Heart left ventricle (tissue), 16 donors: ENCODE results near the gene CTSW. TPM values are rescaled to one million over a fixed set of nuclear protein-coding genes. Genes with fewer than 3 reads are reported as not detected.

Experiments used
- ATAC-seq, 4 donors: fragments of 200-7000 bp; cut with Tn5 transposase; one replicate each; pipeline ENCODE4 v1.9.1; 2020 to 2022; ENCODE audit warnings: moderate library complexity in 4 of 4, mild to moderate bottlenecking in 3 of 4, moderate number of reproducible peaks in 1 of 4
- DNase-seq, 5 donors: peaks; one replicate each; pipeline ENCODE4 v3.0.0-alpha.2; 2020
- H3K27ac ChIP-seq, 12 donors: fragments of 200-600 bp; sonication (generic) in 4 of 12; one replicate each; pipeline versions ENCODE4 v1.5.0 to v1.8.0; 2016 to 2022; ENCODE audit warnings: mild to moderate bottlenecking in 2 of 12
- H3K27me3 ChIP-seq, 9 donors: fragments of 200-600 bp; sonication (generic) in 2 of 9; one replicate each; pipeline versions ENCODE4 v1.5.1 to v1.8.0; 2016 to 2022; ENCODE audit warnings: mild to moderate bottlenecking in 3 of 9
- H3K36me3 ChIP-seq, 9 donors: fragments of 200-600 bp; sonication (generic) in 2 of 9; one replicate each; pipeline versions ENCODE4 v1.5.0 to v1.8.0; 2018 to 2022; ENCODE audit warnings: mild to moderate bottlenecking in 2 of 9
- H3K4me1 ChIP-seq, 12 donors: fragments of 200-600 bp; sonication (generic) in 4 of 12; one replicate each; pipeline versions ENCODE4 v1.5.0 to v1.8.0; 2016 to 2022; ENCODE audit warnings: mild to moderate bottlenecking in 3 of 12
- H3K4me3 ChIP-seq, 12 donors: fragments of 200-600 bp; sonication (generic) in 4 of 12; one replicate each; pipeline versions ENCODE4 v1.5.0 to v1.8.0; 2017 to 2022; ENCODE audit warnings: mild to moderate bottlenecking in 9 of 12, moderate library complexity in 4 of 12
- H3K9me3 ChIP-seq, 12 donors: fragments of 200-600 bp; sonication (generic) in 4 of 12; one replicate each; pipeline versions ENCODE4 v1.5.0 to v1.8.0; 2016 to 2022; ENCODE audit warnings: mild to moderate bottlenecking in 1 of 12
- POLR2A ChIP-seq, 2 donors: fragments of 450-650 bp; IDR thresholded peaks; one replicate each; pipeline ENCODE4 v1.6.1; 2017; ENCODE audit warnings: antibody characterized with exemption in 2 of 2, mild to moderate bottlenecking in 2 of 2, moderate library complexity in 2 of 2
- WGBS, 4 donors: extraction: QIAGEN DNeasy Blood & Tissue Kit in 2 of 4; methylation state at CpG; one replicate each; pipeline versions ENCODE4 v1.1.5 to v1.1.7; 2013 to 2018; 5-methylcytosine and 5-hydroxymethylcytosine counted together
- intact Hi-C, 10 donors: fragments of 100-400 bp; cut with DNase I; formaldehyde crosslinking; loops; one replicate each; pipeline versions ENCODE4 v1.11.1 to v1.14.2; 2022
- polyA plus RNA-seq, 2 donors: library from polyadenylated mRNA; stranded (reverse); fragments of 200-250 nt; gene quantifications; one replicate each; pipeline ENCODE4 v1.2.3, GENCODE V29; 2013
- total RNA-seq, 9 donors: library from RNA; depleted of rRNA in 2 of 9; stranded (reverse); fragments of >200 nt in 2 of 9; fragmentation: NEBNext Ultra II Directional in 3 of 9; extraction: Animal tissue kit (Norgen Biotek cat#: 25700) in 3 of 9; gene quantifications; one replicate each; pipeline versions ENCODE4 v1.1.0 to v1.2.4, GENCODE V29; 2016 to 2023
- TF ChIP-seq, protein P1 (sequence below), 12 donors: fragments of 200-600 bp; sonication (generic) in 4 of 12; IDR thresholded peaks; one replicate each; pipeline versions ENCODE4 v1.5.0 to v1.8.0; 2018 to 2022; ENCODE audit warnings: antibody characterized with exemption in 12 of 12, mild to moderate bottlenecking in 5 of 12
- donor health status: ischemic (EF 13 %, LVEDD 7.1; RV severe dilation, severe dysfunction).
- donor health status: healthy with polysubstance abuse.
- donor health status: DM: no; HTN: yes; CAD: no.
- donor health status: DM: no; HTN: no; CAD: no.
- donor health status: ischemic (EF 25% LVEDD 6.9; RV normal size, moderate dysfunction).
- donor health status: ischemic (EF 25% LVEDD 5.7; RV mildly dilated, moderate dysfunction).
- donor health status: healthy.
- donor health status: DM: yes; HTN: yes; CAD: no.
- donor health status: ischemic (EF 35%, LVEDD 5.7; RV mildly dilated, moderate dysfunction).
- donor health status: nonischemic (EF 11% LVEDD 7.7; RV severe dilation, severe dysfunction).
- donor health status: DM: yes; HTN: yes; CAD: no.
- donor health status: PGD.
- donor health status: ischemic (EF 29% LVEDD 5.4; RV normal size, mild dysfunction).
- donor health status: nonischemic (EF 23%, LVEDD 6.1; RV moderate dilation, normal function).

CTSW gene
- total and polyA plus RNA-seq, 11 donors: 0.16 to 9.4 (median 0.84) TPM; not detected in 1

DNA sequence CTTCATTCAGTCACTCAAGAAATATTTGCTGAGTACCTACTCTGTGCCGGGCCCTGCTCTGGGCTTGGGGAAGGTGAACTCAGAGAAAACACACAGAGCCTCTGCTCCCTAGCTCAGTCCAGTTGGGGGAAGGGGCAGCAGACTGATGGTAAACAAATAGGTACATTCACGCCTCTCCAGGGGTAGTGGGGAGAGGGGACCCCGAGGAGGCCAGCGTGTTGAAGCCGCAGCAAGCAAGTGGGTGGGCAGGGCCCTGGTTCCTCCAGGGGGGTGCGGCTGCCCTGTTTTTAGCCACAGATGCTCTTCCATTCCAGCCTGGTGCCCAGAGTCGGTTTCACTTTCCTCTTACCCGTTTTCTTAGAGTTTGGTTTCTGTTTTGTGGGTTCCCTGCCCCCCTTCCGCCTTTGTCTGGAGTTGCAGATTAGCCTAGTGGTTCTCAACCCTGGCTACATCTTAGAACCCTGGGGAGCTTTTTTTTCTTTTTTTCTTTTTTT, 48.3 kb downstream of the CTSW start:
- H3K9me3 ChIP-seq: no peaks in the 10 kb centered on the region
- peaks cover 0 to 7% (median 5%) of the 10 kb centered on the region in 9 donors for H3K36me3 ChIP-seq
- DNase-seq (peak in 3 of 5 donors; percentile 34 to 51 (median 47)), ATAC-seq (peak in 1 of 4 donors; percentile 64)
- peak overlapping the region in 2 of 12 donors; percentile 37 to 84 for H3K27ac ChIP-seq
- 55 to 64% (median 59%) methylated on average over 9 of the region's 9 CpGs for WGBS, 4 donors
- TF ChIP-seq, protein P1, sequence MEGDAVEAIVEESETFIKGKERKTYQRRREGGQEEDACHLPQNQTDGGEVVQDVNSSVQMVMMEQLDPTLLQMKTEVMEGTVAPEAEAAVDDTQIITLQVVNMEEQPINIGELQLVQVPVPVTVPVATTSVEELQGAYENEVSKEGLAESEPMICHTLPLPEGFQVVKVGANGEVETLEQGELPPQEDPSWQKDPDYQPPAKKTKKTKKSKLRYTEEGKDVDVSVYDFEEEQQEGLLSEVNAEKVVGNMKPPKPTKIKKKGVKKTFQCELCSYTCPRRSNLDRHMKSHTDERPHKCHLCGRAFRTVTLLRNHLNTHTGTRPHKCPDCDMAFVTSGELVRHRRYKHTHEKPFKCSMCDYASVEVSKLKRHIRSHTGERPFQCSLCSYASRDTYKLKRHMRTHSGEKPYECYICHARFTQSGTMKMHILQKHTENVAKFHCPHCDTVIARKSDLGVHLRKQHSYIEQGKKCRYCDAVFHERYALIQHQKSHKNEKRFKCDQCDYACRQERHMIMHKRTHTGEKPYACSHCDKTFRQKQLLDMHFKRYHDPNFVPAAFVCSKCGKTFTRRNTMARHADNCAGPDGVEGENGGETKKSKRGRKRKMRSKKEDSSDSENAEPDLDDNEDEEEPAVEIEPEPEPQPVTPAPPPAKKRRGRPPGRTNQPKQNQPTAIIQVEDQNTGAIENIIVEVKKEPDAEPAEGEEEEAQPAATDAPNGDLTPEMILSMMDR (IDR thresholded peaks at IDR 0.05): no peak
- no peak for TF ChIP-seq POLR2A (IDR thresholded peaks at IDR 0.05)
- H3K4me1 ChIP-seq: peaks cover 0 to 22% (median 0%) of the 10 kb centered on the region in 12 donors
- H3K27me3 ChIP-seq: peaks cover 0 to under 1% (median 0%) of the 10 kb centered on the region in 9 donors
- peak overlapping the region in 3 of 12 donors; percentile 8 to 27 (median 12) for H3K4me3 ChIP-seq
- intact Hi-C loops: no loop called here

DNA sequence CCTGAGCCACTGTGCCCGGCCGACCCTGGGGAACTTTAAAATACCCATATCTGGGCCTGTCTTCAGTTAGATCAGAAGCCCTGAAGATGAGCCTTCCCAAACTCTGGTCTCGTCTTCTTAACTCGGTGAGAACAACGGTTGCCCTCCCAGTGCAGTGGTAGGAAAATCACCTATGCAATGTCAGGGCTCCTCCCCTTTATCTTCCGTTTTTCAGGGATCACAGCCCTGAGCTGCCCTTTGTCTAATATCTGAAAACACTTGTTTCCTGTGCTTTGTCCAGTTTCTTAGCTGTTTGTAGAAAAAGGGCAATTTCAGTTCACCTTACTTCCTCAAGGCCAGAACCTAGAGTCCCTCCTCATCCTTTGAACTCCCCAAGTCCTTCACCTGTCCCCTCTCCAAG, 49.0 kb downstream of the CTSW start:
- Histone ChIP-seq H3K4me1 (peaks cover 0 to 22% (median 0%) of the 10 kb centered on the region in 12 donors), H3K27me3 (peaks cover 0 to 7% (median 0%) of the 10 kb centered on the region in 9 donors), H3K9me3 (no peaks in the 10 kb centered on the region), H3K4me3 (peak overlapping the region in 1 of 12 donors; percentile 27), H3K36me3 (peaks cover 0 to under 1% (median 0%) of the 10 kb centered on the region in 9 donors), H3K27ac (peak overlapping the region in 1 of 12 donors; percentile 84)
- no peak for DNase-seq
- WGBS, 4 donors: 56 to 73% (median 65%) methylated on average over 6 of the region's 6 CpGs
- intact Hi-C loops: no loop called here
- ATAC-seq: no peak
- TF ChIP-seq, protein P1 (IDR thresholded peaks at IDR 0.05): no peak
- no peak for TF ChIP-seq POLR2A (IDR thresholded peaks at IDR 0.05)

DNA sequence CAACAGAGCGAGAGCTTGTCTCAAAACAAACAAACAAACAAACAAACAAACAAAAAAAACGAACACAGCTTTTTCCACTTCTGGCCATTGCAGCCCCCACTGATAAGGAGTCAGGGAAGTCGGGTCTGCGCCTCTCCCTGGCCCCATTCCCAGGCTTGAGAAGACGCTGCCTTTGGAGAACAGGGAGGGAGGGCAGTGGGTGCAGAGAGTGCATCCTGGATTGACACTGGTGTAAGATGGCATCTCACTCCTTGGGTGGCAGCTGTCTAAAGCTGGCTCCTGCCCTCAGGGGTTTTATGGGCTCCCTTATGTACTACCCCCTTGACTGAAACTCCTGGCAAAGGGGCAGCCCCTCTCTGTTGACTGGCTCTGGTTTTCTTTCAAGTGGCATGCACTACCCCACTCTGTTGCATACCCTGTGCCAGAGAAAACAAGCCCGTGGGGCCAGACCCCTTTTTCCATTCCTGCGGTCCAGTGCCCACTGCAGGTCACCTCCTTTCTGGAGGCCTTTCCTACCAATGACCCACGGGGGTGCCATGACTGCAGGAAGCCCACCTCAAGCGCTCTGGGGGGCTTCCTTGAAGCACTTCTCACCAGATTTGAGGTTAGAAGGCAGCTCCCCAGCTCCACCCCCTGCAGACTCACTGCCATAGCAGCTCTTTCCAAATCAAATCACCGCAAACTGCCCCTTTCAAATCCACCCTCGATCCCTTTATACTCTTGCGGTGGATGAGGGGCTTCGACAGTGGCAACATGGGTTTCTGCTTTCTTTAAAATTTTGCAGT, 52.3 kb downstream of the CTSW start:
- Histone ChIP-seq H3K27ac (no peak overlapping the region), H3K9me3 (no peaks in the 10 kb centered on the region), H3K36me3 (no peaks in the 10 kb centered on the region), H3K4me1 (peaks cover 0 to 20% (median 0%) of the 10 kb centered on the region in 12 donors), H3K4me3 (no peak overlapping the region), H3K27me3 (peaks cover 0 to 11% (median 0%) of the 10 kb centered on the region in 9 donors)
- no peak for ATAC-seq
- intact Hi-C loops: no loop called here
- no peak for DNase-seq
- TF ChIP-seq, protein P1 (IDR thresholded peaks at IDR 0.05): no peak
- TF ChIP-seq POLR2A (IDR thresholded peaks at IDR 0.05): no peak
- 51 to 56% (median 54%) methylated on average over 13 of the region's 13 CpGs for WGBS, 4 donors

DNA sequence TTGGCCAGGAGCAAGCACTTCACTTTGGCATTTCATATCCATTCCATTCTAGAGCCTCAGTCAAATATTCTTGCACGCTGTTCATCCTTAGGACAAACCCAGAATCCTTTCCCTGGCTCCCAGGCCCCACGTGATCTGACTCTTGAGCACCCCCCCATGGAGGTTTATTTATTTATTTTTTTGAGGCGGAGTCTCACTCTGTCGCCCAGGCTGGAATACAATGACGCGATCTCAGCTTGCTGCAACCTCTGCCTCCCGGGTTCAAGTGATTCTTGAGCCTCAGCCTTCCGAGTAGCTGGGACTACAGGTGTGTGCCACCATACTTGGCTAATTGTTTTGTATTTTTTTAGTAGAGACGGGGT, 52.9 kb downstream of the CTSW start:
- intact Hi-C loops: no loop called here
- no peaks in the 10 kb centered on the region for H3K9me3 ChIP-seq
- WGBS, 4 donors: 29 to 40% (median 37%) methylated on average over 9 of the region's 9 CpGs

More for the DNA sequence above, 52.9 kb downstream of the CTSW start:
- DNase-seq (no peak), ATAC-seq (no peak)
- TF ChIP-seq, protein P1 (IDR thresholded peaks at IDR 0.05): no peak
- TF ChIP-seq POLR2A (IDR thresholded peaks at IDR 0.05): no peak
- peaks cover 0 to 17% (median 0%) of the 10 kb centered on the region in 9 donors for H3K27me3 ChIP-seq
- no peak overlapping the region for H3K4me3 ChIP-seq
- H3K27ac ChIP-seq: no peak overlapping the region
- H3K4me1 ChIP-seq: peaks cover 0 to 14% (median 0%) of the 10 kb centered on the region in 12 donors
- no peaks in the 10 kb centered on the region for H3K36me3 ChIP-seq
